Esophagus muscularis mucosa (tissue), 4 donors: Measurements from ENCODE around the gene POU2F2.
A peak's percentile ranks its signal among the peaks of the same experiment; 100 is the strongest.

Experiments
- EP300 ChIP-seq: sonication (generic); formaldehyde crosslinking; IDR thresholded peaks from one replicate; pipeline ENCODE4 v1.6.1; 2017; ENCODE audit warnings: antibody characterized with exemption
- POLR2A ChIP-seq: fragments of 450-650 bp; IDR thresholded peaks from one replicate; pipeline ENCODE4 v1.6.1; 2017; ENCODE audit warnings: antibody characterized with exemption, moderate library complexity, mild to moderate bottlenecking, low read depth
- TF ChIP-seq, protein P1 (sequence below), 3 experiments: fragments of 200-600 bp in 2 of 3; fragments of 450-650 bp in 1 of 3; sonication (generic) in 2 of 3; IDR thresholded peaks; one replicate each; pipeline ENCODE4 v1.5.1; 2017 to 2019; ENCODE audit warnings: antibody characterized with exemption in 3 of 3, mild to moderate bottlenecking in 2 of 3, moderate library complexity in 1 of 3

GRCh38 chr19:42132851-42133528, 744 bp upstream of the POU2F2 start:
- TF ChIP-seq, protein P1, sequence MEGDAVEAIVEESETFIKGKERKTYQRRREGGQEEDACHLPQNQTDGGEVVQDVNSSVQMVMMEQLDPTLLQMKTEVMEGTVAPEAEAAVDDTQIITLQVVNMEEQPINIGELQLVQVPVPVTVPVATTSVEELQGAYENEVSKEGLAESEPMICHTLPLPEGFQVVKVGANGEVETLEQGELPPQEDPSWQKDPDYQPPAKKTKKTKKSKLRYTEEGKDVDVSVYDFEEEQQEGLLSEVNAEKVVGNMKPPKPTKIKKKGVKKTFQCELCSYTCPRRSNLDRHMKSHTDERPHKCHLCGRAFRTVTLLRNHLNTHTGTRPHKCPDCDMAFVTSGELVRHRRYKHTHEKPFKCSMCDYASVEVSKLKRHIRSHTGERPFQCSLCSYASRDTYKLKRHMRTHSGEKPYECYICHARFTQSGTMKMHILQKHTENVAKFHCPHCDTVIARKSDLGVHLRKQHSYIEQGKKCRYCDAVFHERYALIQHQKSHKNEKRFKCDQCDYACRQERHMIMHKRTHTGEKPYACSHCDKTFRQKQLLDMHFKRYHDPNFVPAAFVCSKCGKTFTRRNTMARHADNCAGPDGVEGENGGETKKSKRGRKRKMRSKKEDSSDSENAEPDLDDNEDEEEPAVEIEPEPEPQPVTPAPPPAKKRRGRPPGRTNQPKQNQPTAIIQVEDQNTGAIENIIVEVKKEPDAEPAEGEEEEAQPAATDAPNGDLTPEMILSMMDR (IDR thresholded peaks at IDR 0.05) = peak in 2 of 3 experiments; percentile 88 to 98
- TF ChIP-seq POLR2A (no peak), EP300 (no peak)
